Psoas muscle (tissue), 8 donors: Measurements from ENCODE around the gene SMAGP. TPM values are rescaled to one million over a fixed set of nuclear protein-coding genes. Genes with fewer than 3 reads are reported as not detected.

Source experiments
- ATAC-seq, 4 donors: fragments of 200-7000 bp; cut with Tn5 transposase; one replicate each; pipeline ENCODE4 v1.9.1; 2020; ENCODE audit warnings: moderate library complexity in 3 of 4, mild to moderate bottlenecking in 2 of 4
- DNase-seq, 2 donors: peaks; one replicate each; pipeline ENCODE4 v3.0.0-alpha.2; 2020
- H3K27ac ChIP-seq: fragments of 200-600 bp; one replicate; pipeline ENCODE4 v1.8.0; 2022
- H3K27me3 ChIP-seq, 3 donors: fragments of 200-600 bp in 1 of 3; one replicate each; pipeline versions ENCODE4 v1.6.1 to v1.8.0; 2013 to 2022; ENCODE audit warnings: low read length in 2 of 3, mild to moderate bottlenecking in 2 of 3, moderate library complexity in 1 of 3; ENCODE audit not compliant: insufficient read depth in 3 of 3
- H3K36me3 ChIP-seq, 2 donors: fragments of 200-600 bp in 1 of 2; one replicate each; pipeline versions ENCODE4 v1.6.1 to v1.8.0; 2013 to 2022; ENCODE audit warnings: low read depth in 1 of 2, mild to moderate bottlenecking in 1 of 2, moderate library complexity in 1 of 2; ENCODE audit not compliant: insufficient read depth in 1 of 2
- H3K4me1 ChIP-seq: fragments of 200-600 bp; one replicate; pipeline ENCODE4 v1.8.0; 2022
- H3K4me3 ChIP-seq: fragments of 200-600 bp; one replicate; pipeline ENCODE4 v1.8.0; 2022; ENCODE audit warnings: mild to moderate bottlenecking
- H3K9me3 ChIP-seq: fragments of 200-600 bp; one replicate; pipeline ENCODE4 v1.8.0; 2022
- WGBS, 3 donors: extraction: QIAGEN DNeasy Blood & Tissue Kit; methylation state at CpG; one replicate each; pipeline versions ENCODE4 v1.1.6 to v1.1.7; 2013; 5-methylcytosine and 5-hydroxymethylcytosine counted together
- intact Hi-C, 2 donors: fragments of 100-400 bp; cut with DNase I; formaldehyde crosslinking; loops; one replicate each; pipeline versions ENCODE4 v1.11.0 to v1.14.2; 2022
- polyA plus RNA-seq, 3 donors: library from polyadenylated mRNA; stranded (reverse); fragments of 200-250 nt; gene quantifications; one replicate each; pipeline ENCODE4 v1.2.3, GENCODE V29; 2013
- total RNA-seq, 4 donors: library from RNA; stranded (reverse); fragmentation: NEBNext Ultra II Directional in 2 of 4; extraction: Animal tissue kit (Norgen Biotek cat#: 25700) in 2 of 4; gene quantifications; one replicate each; pipeline versions ENCODE4 v1.2.1 to v1.2.4, GENCODE V29; 2021 to 2023
- TF ChIP-seq, protein P1 (sequence below): fragments of 200-600 bp; IDR thresholded peaks from one replicate; pipeline ENCODE4 v1.8.0; 2022; ENCODE audit warnings: antibody characterized with exemption
- donor health status: healthy with polysubstance abuse.
- donor health status: DM: no; HTN: no; CAD: no; lungs with moderate emphysema.
- donor health status: Bipolar disorder and iron deficiency.
- donor health status: healthy.
- donor health status: DM: yes; HTN: yes; CAD: no.
- donor health status: DM: no; HTN: no; CAD: no.
- donor health status: DM: no; HTN: no; CAD: no.
- donor health status: DM: yes; HTN: yes; CAD: no.

Gene SMAGP
- total and polyA plus RNA-seq, 7 donors, result 1.8 to 5.2 (median 2.4) TPM

DNA sequence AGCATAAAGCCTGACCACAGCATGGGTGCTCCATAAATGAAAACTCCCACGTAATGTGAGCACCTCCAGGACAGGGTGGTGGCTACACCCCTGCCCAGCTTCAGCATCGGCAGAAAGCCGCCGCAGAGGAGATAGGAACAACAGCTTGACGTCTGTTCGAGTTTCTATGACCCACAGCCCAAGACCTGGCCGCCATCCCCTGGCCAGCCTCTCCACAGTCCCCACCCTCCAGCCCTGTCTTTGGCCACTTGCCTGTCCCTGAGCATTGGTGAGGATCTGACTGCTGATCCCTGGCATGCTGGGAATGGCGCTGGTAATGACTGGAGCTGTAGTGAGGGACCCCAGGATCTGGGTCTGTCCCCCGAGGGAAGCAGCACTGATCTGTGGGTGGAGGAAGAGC is 73.7 kb downstream of the SMAGP start:
- 81 to 90% (median 83%) methylated on average over 9 of the region's 9 CpGs for WGBS, 3 donors
- TF ChIP-seq, protein P1, sequence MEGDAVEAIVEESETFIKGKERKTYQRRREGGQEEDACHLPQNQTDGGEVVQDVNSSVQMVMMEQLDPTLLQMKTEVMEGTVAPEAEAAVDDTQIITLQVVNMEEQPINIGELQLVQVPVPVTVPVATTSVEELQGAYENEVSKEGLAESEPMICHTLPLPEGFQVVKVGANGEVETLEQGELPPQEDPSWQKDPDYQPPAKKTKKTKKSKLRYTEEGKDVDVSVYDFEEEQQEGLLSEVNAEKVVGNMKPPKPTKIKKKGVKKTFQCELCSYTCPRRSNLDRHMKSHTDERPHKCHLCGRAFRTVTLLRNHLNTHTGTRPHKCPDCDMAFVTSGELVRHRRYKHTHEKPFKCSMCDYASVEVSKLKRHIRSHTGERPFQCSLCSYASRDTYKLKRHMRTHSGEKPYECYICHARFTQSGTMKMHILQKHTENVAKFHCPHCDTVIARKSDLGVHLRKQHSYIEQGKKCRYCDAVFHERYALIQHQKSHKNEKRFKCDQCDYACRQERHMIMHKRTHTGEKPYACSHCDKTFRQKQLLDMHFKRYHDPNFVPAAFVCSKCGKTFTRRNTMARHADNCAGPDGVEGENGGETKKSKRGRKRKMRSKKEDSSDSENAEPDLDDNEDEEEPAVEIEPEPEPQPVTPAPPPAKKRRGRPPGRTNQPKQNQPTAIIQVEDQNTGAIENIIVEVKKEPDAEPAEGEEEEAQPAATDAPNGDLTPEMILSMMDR, result no peak
- no peaks in the 10 kb centered on the region for H3K9me3 ChIP-seq
- intact Hi-C loops, result no loop called here
- H3K27me3 ChIP-seq, result no peaks in the 10 kb centered on the region
- peaks cover 0 to 57% of the 10 kb centered on the region in 2 donors for H3K36me3 ChIP-seq
- no peak overlapping the region for H3K27ac ChIP-seq
- DNase-seq, result no peak
- no peak for ATAC-seq
- no peaks in the 10 kb centered on the region for H3K4me1 ChIP-seq
- H3K4me3 ChIP-seq, result no peak overlapping the region

GRCh38 chr12:51195841-51196240 is 74.4 kb downstream of the SMAGP start:
- TF ChIP-seq, protein P1, result no peak
- 97 to 98% (median 98%) methylated on average over 7 of the region's 7 CpGs for WGBS, 3 donors
- Histone ChIP-seq H3K9me3 (no peaks in the 10 kb centered on the region), H3K27ac (no peak overlapping the region), H3K4me3 (no peak overlapping the region), H3K36me3 (peaks cover 0 to 63% of the 10 kb centered on the region in 2 donors), H3K4me1 (no peaks in the 10 kb centered on the region), H3K27me3 (no peaks in the 10 kb centered on the region)
- intact Hi-C loops, result no loop called here
- DNase-seq (no peak), ATAC-seq (no peak)

Other genes starting within 250 kb of the SMAGP start
- gene SLC11A2, start 244.0 kb downstream of the SMAGP start, total RNA-seq, result 10 to 100 TPM; 15.7 to 55.3 (median 36.6) TPM
- gene SLC11A2, start 244.0 kb downstream of the SMAGP start, polyA plus RNA-seq, result 10 to 100 TPM; 18.8 to 40.2 (median 26.1) TPM
- gene LETMD1, start 222.1 kb downstream of the SMAGP start, total RNA-seq, result 10 to 100 TPM; 22.2 to 29.5 (median 28.3) TPM
- gene LETMD1, start 222.1 kb downstream of the SMAGP start, polyA plus RNA-seq, result 10 to 100 TPM; 17.4 to 41.5 (median 24.9) TPM
- 10 to 100 TPM; 17.8 to 26.6 (median 18.5) TPM for gene CSRNP2, start 186.8 kb downstream of the SMAGP start, total RNA-seq
- gene CSRNP2, start 186.8 kb downstream of the SMAGP start, polyA plus RNA-seq, result 10 to 100 TPM in 2 of 3 donors, 1 to 10 TPM in 1; 9.2 to 50.5 (median 11.9) TPM
- gene TFCP2, start 97.3 kb downstream of the SMAGP start, total RNA-seq, result 10 to 100 TPM; 15.7 to 24.6 (median 21.2) TPM
- gene TFCP2, start 97.3 kb downstream of the SMAGP start, polyA plus RNA-seq, result 10 to 100 TPM in 2 of 3 donors, 1 to 10 TPM in 1; 7.8 to 16.4 (median 15.1) TPM
- gene POU6F1, start 52.4 kb downstream of the SMAGP start, total RNA-seq, result 10 to 100 TPM in 3 of 4 donors, 1 to 10 TPM in 1; 7.3 to 20.9 (median 14.5) TPM
- 10 to 100 TPM in 1 of 3 donors, 1 to 10 TPM in 2; 2.3 to 10.3 (median 8.7) TPM for gene POU6F1, start 52.4 kb downstream of the SMAGP start, polyA plus RNA-seq
- gene DAZAP2, start 31.6 kb downstream of the SMAGP start, total RNA-seq, result 100 to 1,000 TPM in 2 of 4 donors, 10 to 100 TPM in 2; 62.4 to 157 (median 105) TPM
- 100 to 1,000 TPM; 149 to 217 (median 199) TPM for gene DAZAP2, start 31.6 kb downstream of the SMAGP start, polyA plus RNA-seq
- 1 to 10 TPM in 3 of 4 donors, under 1 TPM in 1; 0.81 to 2.0 (median 1.4) TPM for gene BIN2, start 53.8 kb upstream of the SMAGP start, total RNA-seq
- gene BIN2, start 53.8 kb upstream of the SMAGP start, polyA plus RNA-seq, result under 1 TPM; 0.37 to 0.47 (median 0.40) TPM
- gene CELA1, start 76.3 kb upstream of the SMAGP start, total RNA-seq, result not detected
- not detected for gene CELA1, start 76.3 kb upstream of the SMAGP start, polyA plus RNA-seq
- 1 to 10 TPM in 2 of 4 donors, under 1 TPM in 2; 0.36 to 2.1 (median 0.84) TPM for gene GALNT6, start 121.0 kb upstream of the SMAGP start, total RNA-seq
- under 1 TPM; 0.10 to 0.40 (median 0.14) TPM for gene GALNT6, start 121.0 kb upstream of the SMAGP start, polyA plus RNA-seq
- gene SLC4A8, start 154.4 kb upstream of the SMAGP start, total RNA-seq, result under 1 TPM in 3 of 4 donors, not detected in 1; 0.02 to 0.91 (median 0.16) TPM
- gene SLC4A8, start 154.4 kb upstream of the SMAGP start, polyA plus RNA-seq, result under 1 TPM; 0.03 to 0.23 (median 0.03) TPM